Measurements from ENCODE around the gene PRR5.

The PRR5 gene

GRCh38 chr22:44701187-44701790 lies 715 bp upstream of the PRR5 start:
- Histone ChIP-seq H3K27me3 (replicated peaks) (no peaks in the 10 kb centered on the region), H3K27ac (no peak overlapping the region), H3K4me3 (ENCODE audit: low read depth, low read length) (no peak overlapping the region), H3K36me3 (replicated peaks) (no peaks in the 10 kb centered on the region)
- DNase-seq = no peak
- TF ChIP-seq CTCF (IDR thresholded peaks at IDR 0.05; ENCODE audit: low read depth, low read length, missing control alignments) = no peak
- in situ Hi-C loops (cut with HindIII; ENCODE audit: low pct_ligation_motif_present, low sequenced_read_pairs) = no loop called here

- H3K36me3 ChIP-seq (replicated peaks) = no peaks in the 10 kb centered on the region
- in situ Hi-C loops (cut with HindIII; ENCODE audit: low pct_ligation_motif_present, low sequenced_read_pairs) = no loop called here
- no peak overlapping the region for H3K27ac ChIP-seq
- peak; percentile 35 for TF ChIP-seq CTCF (IDR thresholded peaks at IDR 0.05; ENCODE audit: low read depth, low read length, missing control alignments)
- peak; percentile 17 for DNase-seq
- peak overlapping the region; percentile 52 for H3K4me3 ChIP-seq (ENCODE audit: low read depth, low read length)
- H3K27me3 ChIP-seq (replicated peaks) = no peaks in the 10 kb centered on the region
Measured at GRCh38 chr22:44702479-44703198, 635 bp downstream of the PRR5 start.

- TF ChIP-seq CTCF (IDR thresholded peaks at IDR 0.05; ENCODE audit: low read depth, low read length, missing control alignments) = no peak
- Histone ChIP-seq H3K27me3 (replicated peaks) (no peaks in the 10 kb centered on the region), H3K36me3 (replicated peaks) (no peaks in the 10 kb centered on the region), H3K4me3 (ENCODE audit: low read depth, low read length) (peak overlapping the region; percentile 52), H3K27ac (no peak overlapping the region)
- in situ Hi-C loops (cut with HindIII; ENCODE audit: low pct_ligation_motif_present, low sequenced_read_pairs) = no loop called here
- DNase-seq = no peak
Measured at GRCh38 chr22:44703255-44703870, 1.4 kb downstream of the PRR5 start.

GRCh38 chr22:44704159-44705021 lies 2.4 kb downstream of the PRR5 start:
- Histone ChIP-seq H3K27me3 (replicated peaks) (no peaks in the 10 kb centered on the region), H3K4me3 (ENCODE audit: low read depth, low read length) (no peak overlapping the region), H3K27ac (no peak overlapping the region), H3K36me3 (replicated peaks) (no peaks in the 10 kb centered on the region)
- TF ChIP-seq CTCF (IDR thresholded peaks at IDR 0.05; ENCODE audit: low read depth, low read length, missing control alignments) = no peak
- in situ Hi-C loops (cut with HindIII; ENCODE audit: low pct_ligation_motif_present, low sequenced_read_pairs) = no loop called here
- no peak for DNase-seq

GRCh38 chr22:44705022-44705297 lies 3.0 kb downstream of the PRR5 start:
- DNase-seq = no peak
- Histone ChIP-seq H3K36me3 (replicated peaks) (no peaks in the 10 kb centered on the region), H3K27ac (no peak overlapping the region), H3K27me3 (replicated peaks) (no peaks in the 10 kb centered on the region), H3K4me3 (ENCODE audit: low read depth, low read length) (no peak overlapping the region)
- no peak for TF ChIP-seq CTCF (IDR thresholded peaks at IDR 0.05; ENCODE audit: low read depth, low read length, missing control alignments)
- in situ Hi-C loops (cut with HindIII; ENCODE audit: low pct_ligation_motif_present, low sequenced_read_pairs) = no loop called here
